Measurements from ENCODE around the gene LHX8. TPM values are rescaled to one million over a fixed set of nuclear protein-coding genes. Genes with fewer than 3 reads are reported as not detected.
"Not testable (repeated sequence)": the region's sequence is repeated elsewhere in the genome, so short reads cannot be mapped to it uniquely, and the experiment has no call there.

LHX8 gene
- total RNA-seq, 2 donors from 2014 or later: not detected

DNA sequence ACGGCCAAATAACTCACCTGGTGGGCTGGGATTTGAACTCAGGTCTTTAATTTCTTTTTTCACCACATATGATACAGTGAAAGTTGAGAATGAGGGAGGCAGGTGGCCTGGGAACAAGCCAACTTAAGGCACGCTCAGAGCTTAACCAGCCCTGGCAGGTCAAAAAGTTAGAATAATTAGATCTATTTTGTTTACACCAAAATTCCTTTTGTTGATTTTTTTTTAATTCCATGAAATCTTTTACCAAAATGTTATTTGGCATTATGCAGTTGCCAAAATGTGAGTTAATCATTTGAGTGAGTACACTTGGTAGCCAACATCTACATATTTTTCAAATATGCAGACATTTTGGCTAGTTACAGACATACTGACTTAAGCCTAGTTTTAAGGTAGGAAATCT, 36.8 kb downstream of the LHX8 start:
- Histone ChIP-seq H3K27ac (no peak overlapping the region), H3K27me3 (replicated peaks; ENCODE audit: insufficient read depth) (no peaks in the 10 kb centered on the region), H3K4me3 (no peak overlapping the region), H3K9me3 (no peaks in the 10 kb centered on the region), H3K36me3 (no peaks in the 10 kb centered on the region), H3K4me1 (ENCODE audit: control insufficient read depth in 1 of 2, low read depth in 2 of 2) (no peaks in the 10 kb centered on the region)
- ATAC-seq (ENCODE audit: insufficient number of reproducible peaks, low FRiP score, low read depth) (no peak), DNase-seq (ENCODE audit: low spot score) (no peak)
- TF ChIP-seq, protein P1, sequence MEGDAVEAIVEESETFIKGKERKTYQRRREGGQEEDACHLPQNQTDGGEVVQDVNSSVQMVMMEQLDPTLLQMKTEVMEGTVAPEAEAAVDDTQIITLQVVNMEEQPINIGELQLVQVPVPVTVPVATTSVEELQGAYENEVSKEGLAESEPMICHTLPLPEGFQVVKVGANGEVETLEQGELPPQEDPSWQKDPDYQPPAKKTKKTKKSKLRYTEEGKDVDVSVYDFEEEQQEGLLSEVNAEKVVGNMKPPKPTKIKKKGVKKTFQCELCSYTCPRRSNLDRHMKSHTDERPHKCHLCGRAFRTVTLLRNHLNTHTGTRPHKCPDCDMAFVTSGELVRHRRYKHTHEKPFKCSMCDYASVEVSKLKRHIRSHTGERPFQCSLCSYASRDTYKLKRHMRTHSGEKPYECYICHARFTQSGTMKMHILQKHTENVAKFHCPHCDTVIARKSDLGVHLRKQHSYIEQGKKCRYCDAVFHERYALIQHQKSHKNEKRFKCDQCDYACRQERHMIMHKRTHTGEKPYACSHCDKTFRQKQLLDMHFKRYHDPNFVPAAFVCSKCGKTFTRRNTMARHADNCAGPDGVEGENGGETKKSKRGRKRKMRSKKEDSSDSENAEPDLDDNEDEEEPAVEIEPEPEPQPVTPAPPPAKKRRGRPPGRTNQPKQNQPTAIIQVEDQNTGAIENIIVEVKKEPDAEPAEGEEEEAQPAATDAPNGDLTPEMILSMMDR (IDR thresholded peaks at IDR 0.05): no peak

DNA sequence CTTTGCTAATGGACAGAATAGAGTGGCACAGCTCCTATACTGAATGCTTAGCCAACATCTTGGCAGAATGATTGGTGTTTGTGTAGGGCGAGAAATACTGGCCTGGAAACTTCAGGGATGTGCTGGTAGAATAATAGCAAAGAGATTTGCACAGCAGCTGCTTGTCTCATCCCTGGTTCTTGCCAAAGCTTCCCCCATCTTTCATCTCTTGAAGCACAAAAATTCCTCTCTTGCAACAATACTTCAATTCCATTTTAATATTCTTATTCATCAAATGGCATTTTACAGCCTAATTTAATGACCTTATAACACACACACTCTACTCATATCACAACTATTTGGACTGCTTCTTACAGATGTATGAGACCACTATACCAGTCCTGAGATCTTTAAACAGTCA, 37.7 kb downstream of the LHX8 start:
- Histone ChIP-seq H3K36me3 (no peaks in the 10 kb centered on the region), H3K4me1 (ENCODE audit: control insufficient read depth in 1 of 2, low read depth in 2 of 2) (no peaks in the 10 kb centered on the region), H3K27ac (no peak overlapping the region), H3K9me3 (no peaks in the 10 kb centered on the region), H3K27me3 (replicated peaks; ENCODE audit: insufficient read depth) (no peaks in the 10 kb centered on the region), H3K4me3 (no peak overlapping the region)
- DNase-seq (ENCODE audit: low spot score) (no peak), ATAC-seq (ENCODE audit: insufficient number of reproducible peaks, low FRiP score, low read depth) (no peak)
- TF ChIP-seq, protein P1 (IDR thresholded peaks at IDR 0.05): no peak

DNA sequence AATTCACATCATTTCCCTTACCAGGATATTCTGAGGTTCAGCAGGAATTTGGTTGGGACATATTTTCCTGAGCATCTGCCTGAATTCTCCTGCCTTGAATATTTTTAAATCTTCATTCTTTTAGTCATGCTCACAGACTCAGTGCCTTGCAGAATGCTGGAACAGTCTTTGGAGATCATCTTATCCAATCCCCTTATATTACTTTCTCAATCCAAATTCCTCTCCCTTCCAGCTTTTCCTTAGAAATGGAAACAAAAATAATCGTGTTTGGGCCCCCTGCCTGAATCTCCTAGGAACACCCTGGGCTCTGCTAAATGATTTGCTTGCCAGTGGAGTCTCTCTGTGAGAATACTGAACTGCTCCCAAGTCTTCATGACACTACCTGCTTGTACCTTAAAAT, 38.4 kb downstream of the LHX8 start:
- no peaks in the 10 kb centered on the region for H3K9me3 ChIP-seq
- no peak for DNase-seq (ENCODE audit: low spot score)

DNA sequence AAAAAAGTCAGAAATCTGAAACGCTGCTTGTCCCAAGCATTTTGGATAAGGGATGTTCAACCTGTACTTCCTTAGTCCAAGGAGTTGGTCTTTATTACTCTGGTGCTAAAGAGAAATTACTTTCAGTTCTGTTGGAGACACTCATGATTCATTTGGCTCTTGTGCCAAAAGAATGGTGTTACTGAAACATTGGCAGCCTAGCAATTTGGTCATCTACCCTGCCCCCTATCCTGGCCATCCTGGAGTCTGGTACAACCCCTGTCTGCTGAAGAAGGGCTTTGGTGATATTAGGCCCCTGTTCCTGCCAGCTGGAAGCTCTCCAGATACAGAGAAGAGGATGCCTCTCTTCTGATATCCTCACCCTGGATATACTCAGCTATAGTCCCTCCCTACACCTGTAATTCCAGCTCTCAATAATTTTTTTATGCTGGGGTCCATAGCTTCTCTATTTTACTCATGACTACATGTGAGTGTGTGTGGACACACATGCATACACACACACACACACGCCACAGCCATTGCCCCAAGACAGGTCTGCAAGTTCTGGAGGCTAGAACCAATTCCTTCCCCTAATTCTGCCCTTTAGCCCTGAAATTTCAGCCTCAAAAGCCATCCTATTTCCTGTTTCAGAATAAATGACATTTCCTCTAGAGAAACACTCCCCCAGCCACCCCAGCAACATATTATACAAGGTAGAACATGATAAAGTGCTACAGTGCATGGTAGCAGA, 40.0 kb downstream of the LHX8 start:
- Histone ChIP-seq H3K9me3 (no peaks in the 10 kb centered on the region), H3K4me1 (ENCODE audit: control insufficient read depth in 1 of 2, low read depth in 2 of 2) (no peaks in the 10 kb centered on the region), H3K27me3 (replicated peaks; ENCODE audit: insufficient read depth) (no peaks in the 10 kb centered on the region), H3K36me3 (no peaks in the 10 kb centered on the region), H3K4me3 (no peak overlapping the region), H3K27ac (no peak overlapping the region)
- TF ChIP-seq, protein P1 (IDR thresholded peaks at IDR 0.05): no peak
- DNase-seq (ENCODE audit: low spot score): no peak
- ATAC-seq (ENCODE audit: insufficient number of reproducible peaks, low FRiP score, low read depth): no peak

More for the DNA sequence above, 38.4 kb downstream of the LHX8 start:
- Histone ChIP-seq H3K4me3 (no peak overlapping the region), H3K27ac (no peak overlapping the region), H3K27me3 (replicated peaks; ENCODE audit: insufficient read depth) (no peaks in the 10 kb centered on the region), H3K4me1 (ENCODE audit: control insufficient read depth in 1 of 2, low read depth in 2 of 2) (no peaks in the 10 kb centered on the region), H3K36me3 (no peaks in the 10 kb centered on the region)
- TF ChIP-seq, protein P1 (IDR thresholded peaks at IDR 0.05): no peak
- no peak for ATAC-seq (ENCODE audit: insufficient number of reproducible peaks, low FRiP score, low read depth)

DNA sequence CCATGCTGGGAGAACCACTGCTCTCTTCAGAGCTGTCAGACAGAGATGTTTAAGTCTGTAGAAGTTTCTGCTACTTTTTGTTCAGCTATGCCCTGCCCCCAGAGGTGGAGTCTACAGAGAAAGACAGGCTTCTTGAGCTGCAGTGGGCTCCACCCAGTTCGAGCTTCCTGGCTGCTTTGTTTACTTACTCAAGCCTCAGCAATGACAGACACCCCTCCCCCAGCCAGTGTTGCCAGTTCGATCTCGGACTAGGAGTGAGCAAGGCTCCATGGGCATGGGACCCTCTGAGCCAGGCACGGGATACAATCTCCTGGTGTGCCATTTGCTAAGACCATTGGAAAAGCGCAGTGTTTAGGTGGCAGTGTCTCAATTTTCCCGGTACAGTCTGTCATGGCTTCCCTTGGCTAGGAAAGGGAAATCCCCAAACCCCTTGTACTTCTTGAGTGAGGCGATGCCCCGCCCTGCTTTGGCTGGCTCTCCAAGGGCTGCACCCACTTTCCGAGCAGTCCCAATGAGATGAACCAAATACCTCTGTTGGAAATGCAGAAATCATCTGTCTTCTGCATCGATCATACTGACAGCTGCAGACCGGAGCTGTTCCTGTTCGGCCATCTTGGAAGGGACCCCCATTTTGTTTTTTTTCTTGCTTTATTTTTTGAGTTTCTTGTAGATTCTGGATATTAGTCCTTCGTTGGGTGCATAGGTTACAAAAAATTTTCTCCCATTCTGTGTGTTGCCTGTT, 47.2 kb downstream of the LHX8 start:
- ATAC-seq (ENCODE audit: insufficient number of reproducible peaks, low FRiP score, low read depth); H3K9me3 ChIP-seq; H3K4me1 ChIP-seq (ENCODE audit: control insufficient read depth in 1 of 2, low read depth in 2 of 2); H3K4me3 ChIP-seq; H3K27me3 ChIP-seq (replicated peaks; ENCODE audit: insufficient read depth); H3K36me3 ChIP-seq; DNase-seq (ENCODE audit: low spot score); H3K27ac ChIP-seq: not testable (repeated sequence)

Measured in thoracic aorta (tissue), 2 donors.